HepG2 (cell line): ENCODE measurements around the gene WSB1. TPM values are rescaled to one million over a fixed set of nuclear protein-coding genes. Genes with fewer than 3 reads are reported as not detected.

Experiments
- ADNP ChIP-seq: sonication (generic); formaldehyde crosslinking; IDR thresholded peaks from 2 replicates; pipeline ENCODE4 v1.4.0; 2020; ENCODE audit warnings: missing genetic modification reagents
- BCL6 ChIP-seq: IDR thresholded peaks from 2 replicates; pipeline ENCODE4 v1.6.1; 2016; ENCODE audit warnings: missing genetic modification reagents, missing compliant biosample characterization
- KDM1A ChIP-seq: IDR thresholded peaks from 2 replicates; pipeline ENCODE4 v1.6.1; 2016; ENCODE audit warnings: missing compliant biosample characterization
- MYNN ChIP-seq: sonication (generic); formaldehyde crosslinking; IDR thresholded peaks from 2 replicates; pipeline ENCODE4 v1.4.0; 2020; ENCODE audit warnings: mild to moderate bottlenecking, low read depth, missing genetic modification reagents
- NCOA1 ChIP-seq: sonication (generic); formaldehyde crosslinking; IDR thresholded peaks from 2 replicates; pipeline ENCODE4 v1.9.0; 2021; ENCODE audit warnings: missing genetic modification reagents
- SMYD3 ChIP-seq: sonication (generic); formaldehyde crosslinking; IDR thresholded peaks from 2 replicates; pipeline ENCODE4 v1.8.1; 2023; ENCODE audit warnings: mild to moderate bottlenecking, missing genetic modification reagents
- ZNF34 ChIP-seq: sonication (generic); formaldehyde crosslinking; IDR thresholded peaks from 2 replicates; pipeline ENCODE4 v1.4.0; 2020; ENCODE audit warnings: mild to moderate bottlenecking, missing genetic modification reagents, borderline replicate concordance
- ZNF792 ChIP-seq: IDR thresholded peaks from 2 replicates; pipeline ENCODE4 v1.6.1; 2016
- ZSCAN9 ChIP-seq: IDR thresholded peaks from 2 replicates; pipeline ENCODE4 v1.6.1; 2016; ENCODE audit warnings: borderline replicate concordance
- polyA plus RNA-seq, 8 experiments: library from polyadenylated mRNA; depleted of rRNA in 3 of 8; stranded (reverse) in 7 of 8; unstranded in 1 of 8; fragments of >200 nt; fragmentation: Illumina TruSeq in 4 of 8; extraction: Trizol in 4 of 8; gene quantifications; 2 replicates each; pipeline versions ENCODE4 v1.2.1 to v1.2.3, GENCODE V29; 2011 to 2016; ENCODE audit warnings: low read depth in 4 of 8, missing spikeins in 1 of 8, mixed read lengths in 1 of 8; ENCODE audit not compliant: insufficient read depth in 1 of 8
- total RNA-seq, 5 experiments: library from RNA; depleted of rRNA; stranded (reverse); fragments of >200 nt; fragmentation: Illumina TruSeq; extraction: Trizol; gene quantifications; 2 replicates each; pipeline ENCODE4 v1.2.3, GENCODE V29; 2016; ENCODE audit warnings: low read depth in 1 of 5
- TF ChIP-seq, protein P1 (sequence below): sonication (generic); formaldehyde crosslinking; IDR thresholded peaks from one replicate; pipeline ENCODE4 v1.5.1; 2020; ENCODE audit warnings: mild to moderate bottlenecking, missing genetic modification reagents; ENCODE audit errors: not compliant biosample characterization
- TF ChIP-seq, protein P2 (sequence below): sonication (generic); formaldehyde crosslinking; IDR thresholded peaks from 2 replicates; pipeline ENCODE4 v1.4.0; 2020; ENCODE audit warnings: missing genetic modification reagents
- TF ChIP-seq, protein P3 (sequence below): sonication (generic); formaldehyde crosslinking; IDR thresholded peaks from 2 replicates; pipeline ENCODE4 v1.4.0; 2020; ENCODE audit warnings: mild to moderate bottlenecking, missing genetic modification reagents
- TF ChIP-seq, protein P4 (sequence below): sonication (generic); formaldehyde crosslinking; IDR thresholded peaks from 2 replicates; pipeline ENCODE4 v1.9.0; 2021; ENCODE audit warnings: missing genetic modification reagents, borderline replicate concordance
- TF ChIP-seq, protein P5 (sequence below): sonication (generic); formaldehyde crosslinking; IDR thresholded peaks from 2 replicates; pipeline ENCODE4 v1.5.0; 2020; ENCODE audit warnings: mild to moderate bottlenecking, missing genetic modification reagents

Gene WSB1
- total and polyA plus RNA-seq, 2 of the 13 experiments (the other 11 are each of a cell fraction or from before 2014, with no cell fraction given) = 81.3 to 294 TPM

DNA sequence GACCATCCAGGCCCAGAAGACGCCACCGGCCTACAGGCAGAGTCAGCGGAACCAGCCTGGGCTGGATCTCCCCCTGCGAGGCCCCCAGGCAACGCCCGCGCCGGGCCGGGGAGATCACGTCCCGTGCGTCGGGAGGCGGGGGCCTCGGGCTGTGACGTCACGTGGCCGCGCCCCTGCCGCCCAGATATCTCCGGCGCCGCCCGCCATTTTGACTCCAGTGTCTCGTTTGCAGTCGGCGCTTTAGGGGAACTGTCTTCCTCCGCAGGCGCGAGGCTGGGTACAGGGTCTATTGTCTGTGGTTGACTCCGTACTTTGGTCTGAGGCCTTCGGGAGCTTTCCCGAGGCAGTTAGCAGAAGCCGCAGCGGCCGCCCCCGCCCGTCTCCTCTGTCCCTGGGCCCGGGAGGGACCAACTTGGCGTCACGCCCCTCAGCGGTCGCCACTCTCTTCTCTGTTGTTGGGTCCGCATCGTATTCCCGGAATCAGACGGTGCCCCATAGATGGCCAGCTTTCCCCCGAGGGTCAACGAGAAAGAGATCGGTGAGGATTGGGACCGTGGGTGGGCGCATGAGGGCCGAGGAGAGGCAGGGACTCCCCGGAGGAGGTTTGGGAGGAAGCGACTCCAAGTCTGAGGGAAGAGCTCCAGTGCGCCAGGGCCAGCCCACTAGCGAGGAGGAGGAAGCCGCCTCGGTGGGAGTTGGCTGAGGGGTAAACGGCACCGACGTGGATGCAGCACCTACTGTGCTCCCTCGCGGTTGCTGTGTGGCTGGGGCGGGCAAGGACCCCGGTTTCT is at the start of gene WSB1 (continued):
- TF ChIP-seq, protein P1, sequence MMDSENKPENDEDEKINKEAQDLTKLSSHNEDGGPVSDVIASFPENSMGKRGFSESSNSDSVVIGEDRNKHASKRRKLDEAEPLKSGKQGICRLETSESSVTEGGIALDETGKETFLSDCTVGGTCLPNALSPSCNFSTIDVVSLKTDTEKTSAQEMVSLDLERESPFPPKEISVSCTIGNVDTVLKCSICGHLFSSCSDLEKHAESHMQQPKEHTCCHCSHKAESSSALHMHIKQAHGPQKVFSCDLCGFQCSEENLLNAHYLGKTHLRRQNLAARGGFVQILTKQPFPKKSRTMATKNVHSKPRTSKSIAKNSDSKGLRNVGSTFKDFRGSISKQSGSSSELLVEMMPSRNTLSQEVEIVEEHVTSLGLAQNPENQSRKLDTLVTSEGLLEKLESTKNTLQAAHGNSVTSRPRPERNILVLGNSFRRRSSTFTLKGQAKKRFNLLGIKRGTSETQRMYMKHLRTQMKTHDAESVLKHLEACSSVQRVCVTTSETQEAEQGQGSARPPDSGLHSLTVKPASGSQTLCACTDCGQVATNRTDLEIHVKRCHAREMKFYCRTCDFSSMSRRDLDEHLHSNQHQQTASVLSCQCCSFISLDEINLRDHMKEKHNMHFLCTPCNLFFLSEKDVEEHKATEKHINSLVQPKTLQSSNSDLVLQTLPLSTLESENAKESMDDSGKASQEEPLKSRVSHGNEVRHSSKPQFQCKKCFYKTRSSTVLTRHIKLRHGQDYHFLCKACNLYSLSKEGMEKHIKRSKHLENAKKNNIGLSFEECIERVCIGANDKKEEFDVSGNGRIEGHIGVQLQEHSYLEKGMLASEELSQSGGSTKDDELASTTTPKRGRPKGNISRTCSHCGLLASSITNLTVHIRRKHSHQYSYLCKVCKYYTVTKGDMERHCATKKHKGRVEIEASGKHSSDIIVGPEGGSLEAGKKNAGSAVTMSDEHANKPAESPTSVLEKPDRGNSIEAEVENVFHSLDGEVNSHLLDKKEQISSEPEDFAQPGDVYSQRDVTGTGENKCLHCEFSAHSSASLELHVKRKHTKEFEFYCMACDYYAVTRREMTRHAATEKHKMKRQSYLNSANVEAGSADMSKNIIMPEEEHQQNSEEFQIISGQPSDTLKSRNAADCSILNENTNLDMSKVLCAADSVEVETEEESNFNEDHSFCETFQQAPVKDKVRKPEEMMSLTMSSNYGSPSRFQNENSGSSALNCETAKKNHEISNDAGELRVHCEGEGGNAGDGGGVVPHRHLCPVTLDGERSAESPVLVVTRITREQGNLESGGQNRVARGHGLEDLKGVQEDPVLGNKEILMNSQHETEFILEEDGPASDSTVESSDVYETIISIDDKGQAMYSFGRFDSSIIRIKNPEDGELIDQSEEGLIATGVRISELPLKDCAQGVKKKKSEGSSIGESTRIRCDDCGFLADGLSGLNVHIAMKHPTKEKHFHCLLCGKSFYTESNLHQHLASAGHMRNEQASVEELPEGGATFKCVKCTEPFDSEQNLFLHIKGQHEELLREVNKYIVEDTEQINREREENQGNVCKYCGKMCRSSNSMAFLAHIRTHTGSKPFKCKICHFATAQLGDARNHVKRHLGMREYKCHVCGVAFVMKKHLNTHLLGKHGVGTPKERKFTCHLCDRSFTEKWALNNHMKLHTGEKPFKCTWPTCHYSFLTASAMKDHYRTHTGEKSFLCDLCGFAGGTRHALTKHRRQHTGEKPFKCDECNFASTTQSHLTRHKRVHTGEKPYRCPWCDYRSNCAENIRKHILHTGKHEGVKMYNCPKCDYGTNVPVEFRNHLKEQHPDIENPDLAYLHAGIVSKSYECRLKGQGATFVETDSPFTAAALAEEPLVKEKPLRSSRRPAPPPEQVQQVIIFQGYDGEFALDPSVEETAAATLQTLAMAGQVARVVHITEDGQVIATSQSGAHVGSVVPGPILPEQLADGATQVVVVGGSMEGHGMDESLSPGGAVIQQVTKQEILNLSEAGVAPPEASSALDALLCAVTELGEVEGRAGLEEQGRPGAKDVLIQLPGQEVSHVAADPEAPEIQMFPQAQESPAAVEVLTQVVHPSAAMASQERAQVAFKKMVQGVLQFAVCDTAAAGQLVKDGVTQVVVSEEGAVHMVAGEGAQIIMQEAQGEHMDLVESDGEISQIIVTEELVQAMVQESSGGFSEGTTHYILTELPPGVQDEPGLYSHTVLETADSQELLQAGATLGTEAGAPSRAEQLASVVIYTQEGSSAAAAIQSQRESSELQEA (CRISPR knock-in tag) = no peak
- TF ChIP-seq, protein P2, sequence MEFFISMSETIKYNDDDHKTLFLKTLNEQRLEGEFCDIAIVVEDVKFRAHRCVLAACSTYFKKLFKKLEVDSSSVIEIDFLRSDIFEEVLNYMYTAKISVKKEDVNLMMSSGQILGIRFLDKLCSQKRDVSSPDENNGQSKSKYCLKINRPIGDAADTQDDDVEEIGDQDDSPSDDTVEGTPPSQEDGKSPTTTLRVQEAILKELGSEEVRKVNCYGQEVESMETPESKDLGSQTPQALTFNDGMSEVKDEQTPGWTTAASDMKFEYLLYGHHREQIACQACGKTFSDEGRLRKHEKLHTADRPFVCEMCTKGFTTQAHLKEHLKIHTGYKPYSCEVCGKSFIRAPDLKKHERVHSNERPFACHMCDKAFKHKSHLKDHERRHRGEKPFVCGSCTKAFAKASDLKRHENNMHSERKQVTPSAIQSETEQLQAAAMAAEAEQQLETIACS (CRISPR knock-in tag) = no peak; the same call in 1 of the 2 replicates
- TF ChIP-seq, protein P3, sequence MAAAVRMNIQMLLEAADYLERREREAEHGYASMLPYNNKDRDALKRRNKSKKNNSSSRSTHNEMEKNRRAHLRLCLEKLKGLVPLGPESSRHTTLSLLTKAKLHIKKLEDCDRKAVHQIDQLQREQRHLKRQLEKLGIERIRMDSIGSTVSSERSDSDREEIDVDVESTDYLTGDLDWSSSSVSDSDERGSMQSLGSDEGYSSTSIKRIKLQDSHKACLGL (CRISPR knock-in tag) = no peak
- no peak for TF ChIP-seq MYNN (CRISPR knock-in tag)
- TF ChIP-seq ZNF34 = peak; percentile 61
- TF ChIP-seq KDM1A (CRISPR knock-in tag) = no peak
- TF ChIP-seq, protein P4, sequence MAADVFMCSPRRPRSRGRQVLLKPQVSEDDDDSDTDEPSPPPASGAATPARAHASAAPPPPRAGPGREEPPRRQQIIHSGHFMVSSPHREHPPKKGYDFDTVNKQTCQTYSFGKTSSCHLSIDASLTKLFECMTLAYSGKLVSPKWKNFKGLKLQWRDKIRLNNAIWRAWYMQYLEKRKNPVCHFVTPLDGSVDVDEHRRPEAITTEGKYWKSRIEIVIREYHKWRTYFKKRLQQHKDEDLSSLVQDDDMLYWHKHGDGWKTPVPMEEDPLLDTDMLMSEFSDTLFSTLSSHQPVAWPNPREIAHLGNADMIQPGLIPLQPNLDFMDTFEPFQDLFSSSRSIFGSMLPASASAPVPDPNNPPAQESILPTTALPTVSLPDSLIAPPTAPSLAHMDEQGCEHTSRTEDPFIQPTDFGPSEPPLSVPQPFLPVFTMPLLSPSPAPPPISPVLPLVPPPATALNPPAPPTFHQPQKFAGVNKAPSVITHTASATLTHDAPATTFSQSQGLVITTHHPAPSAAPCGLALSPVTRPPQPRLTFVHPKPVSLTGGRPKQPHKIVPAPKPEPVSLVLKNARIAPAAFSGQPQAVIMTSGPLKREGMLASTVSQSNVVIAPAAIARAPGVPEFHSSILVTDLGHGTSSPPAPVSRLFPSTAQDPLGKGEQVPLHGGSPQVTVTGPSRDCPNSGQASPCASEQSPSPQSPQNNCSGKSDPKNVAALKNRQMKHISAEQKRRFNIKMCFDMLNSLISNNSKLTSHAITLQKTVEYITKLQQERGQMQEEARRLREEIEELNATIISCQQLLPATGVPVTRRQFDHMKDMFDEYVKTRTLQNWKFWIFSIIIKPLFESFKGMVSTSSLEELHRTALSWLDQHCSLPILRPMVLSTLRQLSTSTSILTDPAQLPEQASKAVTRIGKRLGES (CRISPR knock-in tag) = no peak
- peak; percentile 52 for TF ChIP-seq BCL6 (CRISPR knock-in tag)
- TF ChIP-seq ADNP (CRISPR knock-in tag) = peak; percentile 10; the same call in 1 of the 2 replicates
- TF ChIP-seq ZSCAN9 (CRISPR knock-in tag) = peak; percentile 95
- peak; percentile 76; the same call in 1 of the 2 replicates for TF ChIP-seq NCOA1 (CRISPR knock-in tag)
- TF ChIP-seq SMYD3 = no peak
- TF ChIP-seq, protein P5, sequence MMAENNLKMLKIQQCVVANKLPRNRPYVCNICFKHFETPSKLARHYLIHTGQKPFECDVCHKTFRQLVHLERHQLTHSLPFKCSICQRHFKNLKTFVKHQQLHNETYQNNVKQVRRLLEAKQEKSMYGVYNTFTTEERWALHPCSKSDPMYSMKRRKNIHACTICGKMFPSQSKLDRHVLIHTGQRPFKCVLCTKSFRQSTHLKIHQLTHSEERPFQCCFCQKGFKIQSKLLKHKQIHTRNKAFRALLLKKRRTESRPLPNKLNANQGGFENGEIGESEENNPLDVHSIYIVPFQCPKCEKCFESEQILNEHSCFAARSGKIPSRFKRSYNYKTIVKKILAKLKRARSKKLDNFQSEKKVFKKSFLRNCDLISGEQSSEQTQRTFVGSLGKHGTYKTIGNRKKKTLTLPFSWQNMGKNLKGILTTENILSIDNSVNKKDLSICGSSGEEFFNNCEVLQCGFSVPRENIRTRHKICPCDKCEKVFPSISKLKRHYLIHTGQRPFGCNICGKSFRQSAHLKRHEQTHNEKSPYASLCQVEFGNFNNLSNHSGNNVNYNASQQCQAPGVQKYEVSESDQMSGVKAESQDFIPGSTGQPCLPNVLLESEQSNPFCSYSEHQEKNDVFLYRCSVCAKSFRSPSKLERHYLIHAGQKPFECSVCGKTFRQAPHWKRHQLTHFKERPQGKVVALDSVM (CRISPR knock-in tag) = no peak
- TF ChIP-seq ZNF792 (CRISPR knock-in tag) = peak; percentile 31; the same call in 1 of the 2 replicates
